Inflammatory macrophage treated with lipopolysaccharide for 4 hours (primary cell): ENCODE results near the gene SPZ1.
"Not testable (repeated sequence)": the region's sequence is repeated elsewhere in the genome, so short reads cannot be mapped to it uniquely, and the experiment has no call there.

ENCODE experiments used
- DNase-seq: peaks from one replicate; pipeline ENCODE4 v3.0.0-alpha.2; 2020

SPZ1 gene

DNA sequence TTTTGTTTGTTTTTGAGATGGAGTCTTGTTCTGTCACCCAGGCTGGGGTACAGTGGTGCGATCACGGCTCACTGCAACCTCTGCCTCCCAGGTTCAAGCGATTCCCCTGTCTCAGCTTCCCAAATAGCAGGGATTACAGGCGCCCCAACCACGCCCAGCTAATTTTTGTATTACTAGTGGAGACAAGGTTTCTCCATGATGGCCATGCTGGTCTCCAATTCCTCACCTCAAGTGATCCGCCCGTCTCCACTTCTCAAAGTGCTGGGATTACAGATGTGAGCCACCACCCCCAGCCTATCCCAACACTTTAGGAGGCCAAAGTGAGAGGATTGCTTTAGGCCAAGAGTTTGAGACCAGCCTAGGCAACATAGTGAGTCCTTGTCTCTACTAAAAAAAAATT, 19.3 kb downstream of the SPZ1 start:
- no peak for DNase-seq

DNA sequence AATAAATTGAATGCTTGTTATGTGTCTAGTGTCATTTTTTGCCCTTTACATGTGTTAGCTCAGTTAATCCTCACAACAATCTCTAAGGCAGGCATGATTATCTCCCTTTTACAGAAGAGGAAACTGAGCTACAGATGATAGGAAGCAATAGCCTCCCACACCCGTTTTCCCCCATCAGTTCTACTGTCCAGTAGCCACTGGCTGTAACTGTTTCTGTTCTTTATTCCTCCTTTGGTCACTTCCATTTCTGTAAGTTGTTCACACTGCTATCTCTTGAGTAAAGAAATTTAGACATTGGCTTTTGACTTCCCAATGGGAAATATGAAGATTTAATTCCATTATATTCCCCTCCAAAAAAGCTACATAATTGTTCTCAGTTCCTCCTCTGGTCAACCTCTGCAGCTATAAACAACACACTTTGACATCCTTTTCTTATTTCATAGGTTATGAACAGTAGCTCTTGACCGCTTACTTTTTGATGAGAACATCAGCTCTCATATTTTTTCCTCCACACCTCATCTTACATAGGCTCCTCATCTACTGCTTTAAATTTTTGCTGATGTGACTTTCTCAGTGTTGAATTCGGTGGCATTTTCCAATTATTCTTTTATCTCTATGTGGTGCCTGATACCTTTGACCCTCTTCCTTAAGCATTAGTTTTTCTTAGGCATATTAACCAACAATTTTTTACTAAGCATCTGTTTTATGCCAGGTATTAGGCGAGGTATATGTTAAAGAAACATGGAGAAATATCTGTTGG, 21.4 kb downstream of the SPZ1 start:
- DNase-seq, result peak; percentile 53

DNA sequence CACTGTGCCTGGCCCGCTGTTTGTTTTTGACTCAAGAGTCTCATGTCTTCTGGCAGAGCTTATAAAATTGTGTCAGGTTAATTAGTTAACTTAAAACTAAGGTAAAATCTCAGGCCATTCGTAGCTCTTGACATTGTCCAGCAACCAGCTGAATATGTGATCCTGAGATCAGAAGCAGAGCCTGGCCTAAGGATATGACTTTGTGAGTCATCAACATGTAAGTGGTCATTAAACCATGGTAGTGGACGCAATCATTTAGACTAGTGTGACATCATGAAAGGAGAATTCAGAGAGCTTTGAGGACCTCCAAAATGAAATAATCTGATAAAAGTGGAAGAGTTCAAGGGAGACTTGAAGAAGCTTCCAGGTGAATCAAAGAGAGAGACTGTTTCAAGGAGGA, 23.3 kb downstream of the SPZ1 start:
- DNase-seq, result peak; percentile 12

DNA sequence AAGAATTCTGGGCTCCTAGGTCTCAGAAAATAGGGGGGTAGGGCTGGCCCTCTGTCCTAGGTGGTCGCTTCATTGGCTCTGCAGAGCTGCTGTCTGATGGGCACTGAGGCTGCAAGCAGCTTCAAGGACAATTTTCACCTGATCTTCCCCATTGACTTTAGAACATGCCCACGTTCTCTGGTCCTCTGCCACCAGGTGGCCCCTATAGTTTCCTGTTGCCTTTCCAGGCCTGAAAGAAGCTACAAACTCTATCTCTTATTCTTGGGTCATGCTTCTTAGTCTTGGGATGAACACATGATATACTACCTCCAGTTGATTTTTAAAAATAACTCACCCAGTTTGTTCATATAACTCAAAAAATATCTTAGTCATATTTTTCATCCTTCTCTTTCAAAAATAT, 26.3 kb downstream of the SPZ1 start:
- DNase-seq, result peak; percentile 51

DNA sequence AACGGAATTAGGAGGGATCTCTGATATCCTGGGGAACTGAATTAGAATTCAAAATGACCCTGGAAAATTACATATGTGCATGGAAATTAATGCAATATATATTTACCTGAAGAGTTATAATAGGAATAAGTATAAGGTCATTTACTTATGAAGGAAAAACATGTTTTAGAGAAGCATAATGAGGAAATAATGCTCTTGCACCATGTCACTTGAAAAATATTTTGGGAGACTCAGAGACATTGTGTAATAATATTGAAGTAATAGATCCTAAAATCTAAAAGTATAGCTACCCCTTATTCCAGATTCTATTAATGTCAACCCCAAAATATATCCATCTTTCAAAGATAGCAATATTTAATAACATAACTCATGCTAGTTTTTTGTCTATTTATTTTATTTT, 28.4 kb downstream of the SPZ1 start:
- peak; percentile 77 for DNase-seq

DNA sequence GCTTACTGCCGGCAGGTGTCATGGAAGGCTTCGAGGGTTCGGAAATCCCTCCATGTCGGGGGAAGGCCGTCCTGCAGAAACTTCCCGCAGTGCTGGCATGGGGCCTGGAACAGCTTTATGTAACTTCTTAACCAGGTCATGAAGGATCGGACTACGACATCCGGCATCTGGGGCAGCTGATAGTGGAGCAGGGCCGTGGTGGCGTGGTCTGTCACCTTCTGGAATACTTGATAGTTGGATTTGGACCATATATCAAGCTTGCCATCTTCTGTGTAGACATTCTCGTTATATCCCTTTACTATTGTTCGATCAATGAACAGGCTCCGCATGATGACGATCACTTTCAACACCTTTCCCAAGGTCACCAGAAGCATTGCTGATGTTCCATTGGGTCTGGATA, 31.2 kb downstream of the SPZ1 start:
- not testable (repeated sequence) for DNase-seq

DNA sequence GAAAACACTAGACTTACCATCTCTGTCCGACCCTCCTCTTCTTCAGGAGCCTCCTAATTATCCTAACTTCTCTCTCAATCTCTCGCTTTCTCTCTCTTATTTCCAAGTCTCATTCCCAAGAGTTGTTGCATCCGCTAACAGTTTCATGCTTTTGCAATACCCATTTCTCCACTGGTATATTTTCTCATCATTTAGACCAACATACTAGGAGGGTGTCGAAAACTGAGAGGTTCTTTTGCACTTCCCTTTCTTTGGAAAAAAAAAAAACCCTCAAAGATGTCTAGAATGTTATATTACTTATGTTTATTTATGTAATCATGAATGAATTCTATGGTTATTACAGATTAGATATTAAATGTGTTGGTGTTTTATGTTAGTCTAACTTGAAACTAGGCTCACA, 35.9 kb downstream of the SPZ1 start:
- peak; percentile 88 for DNase-seq

DNA sequence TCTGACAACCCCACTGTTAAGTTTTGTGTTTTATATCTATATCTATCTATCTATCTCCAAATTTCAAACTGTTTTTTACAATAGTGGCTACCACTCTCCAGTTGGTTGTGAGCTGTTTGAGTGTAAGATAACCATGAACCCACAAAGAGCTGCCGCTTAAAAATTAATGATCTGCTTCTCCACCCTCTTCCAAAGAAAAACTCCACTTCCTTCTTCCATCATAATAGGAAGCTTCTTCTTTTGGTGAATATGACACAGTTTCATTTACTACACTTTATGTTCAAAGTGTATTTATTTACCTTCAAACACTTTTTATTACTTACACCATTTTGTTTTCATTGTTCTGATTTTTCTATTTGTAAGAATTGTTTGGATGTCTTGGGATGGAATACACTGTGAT, 37.9 kb downstream of the SPZ1 start:
- DNase-seq, result peak; percentile 47

DNA sequence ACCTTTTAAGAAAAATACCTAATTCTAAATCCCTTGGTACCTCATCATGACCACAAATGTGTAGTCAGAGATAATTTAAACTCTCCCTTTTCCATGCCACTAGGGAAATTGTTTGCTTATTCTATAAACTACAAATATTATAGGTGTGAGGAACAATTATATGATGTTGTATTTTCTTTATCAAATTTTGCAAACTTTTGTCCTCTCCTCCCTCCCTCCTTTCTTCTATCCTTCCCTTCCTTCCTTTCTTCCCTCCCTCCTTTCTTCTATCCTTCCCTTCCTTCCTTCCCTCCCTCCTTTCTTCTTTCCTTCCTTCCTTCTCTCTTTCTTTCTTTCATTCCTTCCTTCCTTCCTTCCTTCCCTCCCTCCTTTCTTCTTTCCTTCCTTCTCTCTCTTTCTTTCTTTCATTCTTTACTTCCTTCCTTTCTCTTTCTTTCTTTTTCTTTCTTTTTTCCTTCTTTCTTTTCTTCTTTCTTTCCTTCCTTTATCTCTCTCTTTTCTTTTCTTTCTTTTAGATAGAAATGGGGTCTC, 41.2 kb downstream of the SPZ1 start:
- DNase-seq, result no peak

DNA sequence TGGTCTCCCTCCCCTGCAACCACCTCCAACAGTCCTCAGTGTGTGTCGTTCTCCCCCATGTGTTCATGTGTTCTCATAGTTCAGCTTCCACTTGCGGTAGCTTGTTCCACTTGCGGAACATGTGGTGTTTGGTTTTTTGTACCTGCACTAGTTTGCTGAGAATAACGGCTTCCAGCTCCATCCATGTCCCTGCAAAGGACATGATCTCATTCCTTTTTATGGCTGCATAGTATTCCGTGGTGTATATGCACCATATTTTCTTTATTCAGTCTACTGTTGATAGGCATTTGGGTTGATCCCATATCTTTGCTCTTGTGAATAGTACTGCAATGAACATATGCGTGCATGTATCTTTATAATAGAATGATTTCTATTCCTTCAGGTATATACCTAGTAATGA, 45.1 kb downstream of the SPZ1 start:
- DNase-seq, result no peak

DNA sequence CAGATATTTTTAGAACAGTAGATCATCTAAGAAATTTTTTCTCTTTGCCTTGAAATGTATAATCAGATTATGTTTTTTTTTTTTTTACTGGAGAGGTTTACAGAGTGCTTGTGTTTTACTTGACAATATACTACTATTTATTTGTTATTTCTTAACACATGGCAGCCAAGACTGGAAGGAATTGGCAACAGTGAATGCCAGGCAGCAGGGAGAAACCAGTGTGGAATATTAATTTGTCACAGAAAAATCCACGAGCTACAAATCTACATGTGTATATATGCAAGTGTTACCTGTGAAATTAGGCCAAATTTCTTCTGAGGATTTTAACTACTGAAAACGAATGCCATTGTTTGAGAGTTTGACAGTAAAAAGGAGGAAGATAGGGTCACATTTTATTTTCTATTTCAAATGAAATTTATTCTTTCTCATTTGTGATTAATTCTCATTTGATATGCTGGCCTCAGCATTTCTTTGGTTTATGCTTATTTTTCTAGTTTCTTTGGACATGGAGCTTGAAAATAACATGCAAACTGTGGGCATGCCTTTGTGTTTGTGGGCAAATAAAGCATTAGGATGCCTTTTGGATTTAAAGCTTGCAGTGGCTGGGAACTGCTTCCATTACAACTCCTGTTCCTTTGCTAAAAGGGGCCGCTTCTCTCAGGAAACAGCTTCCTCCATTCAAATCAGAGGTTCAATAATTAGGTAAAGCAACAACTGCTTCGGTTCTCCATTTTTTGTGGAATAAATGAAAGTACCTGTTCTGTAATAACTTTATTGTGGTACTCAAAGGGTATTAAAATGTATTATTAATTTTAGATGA, 49.1 kb downstream of the SPZ1 start:
- DNase-seq, result no peak

DNA sequence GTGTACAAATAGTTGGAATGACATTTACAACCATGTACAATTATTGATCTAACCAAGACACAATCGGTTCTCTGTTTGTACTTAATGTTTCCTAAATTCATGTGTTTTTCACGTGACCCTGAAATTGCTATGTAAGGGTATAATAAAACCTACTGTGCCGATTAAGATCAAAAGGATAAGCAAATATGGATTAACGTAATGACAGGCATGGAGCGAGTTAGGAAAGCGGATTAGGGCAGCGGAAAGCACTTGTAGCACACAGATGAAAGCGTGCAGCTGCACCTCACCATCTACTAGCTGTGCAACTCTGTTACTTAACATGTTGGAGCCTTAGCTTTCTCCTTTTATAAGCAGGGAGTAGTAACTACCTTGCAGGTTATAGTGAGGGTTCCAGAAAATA, 49.7 kb downstream of the SPZ1 start:
- DNase-seq, result no peak

DNA sequence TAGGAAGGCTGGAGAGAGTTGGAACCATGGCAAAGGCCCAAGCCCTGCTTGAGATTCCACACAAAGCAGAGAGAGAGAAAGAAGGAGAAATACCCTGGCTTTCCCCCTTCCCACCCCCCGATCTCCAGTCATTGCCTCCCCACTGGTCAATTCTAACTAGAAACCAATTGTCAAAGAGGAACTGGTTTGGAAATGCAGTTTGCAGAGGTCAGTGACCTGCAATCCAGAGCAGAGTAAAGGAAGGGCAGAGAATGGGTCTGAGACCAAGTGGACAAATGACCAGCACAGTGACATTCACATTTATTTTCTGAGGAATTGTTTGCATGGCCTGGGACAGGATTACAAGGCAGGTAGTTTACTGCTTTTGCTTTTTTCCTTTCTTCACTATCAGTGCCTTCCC, 50.6 kb downstream of the SPZ1 start:
- DNase-seq, result peak; percentile 41
